ENCODE data around the gene RALY.

DNA sequence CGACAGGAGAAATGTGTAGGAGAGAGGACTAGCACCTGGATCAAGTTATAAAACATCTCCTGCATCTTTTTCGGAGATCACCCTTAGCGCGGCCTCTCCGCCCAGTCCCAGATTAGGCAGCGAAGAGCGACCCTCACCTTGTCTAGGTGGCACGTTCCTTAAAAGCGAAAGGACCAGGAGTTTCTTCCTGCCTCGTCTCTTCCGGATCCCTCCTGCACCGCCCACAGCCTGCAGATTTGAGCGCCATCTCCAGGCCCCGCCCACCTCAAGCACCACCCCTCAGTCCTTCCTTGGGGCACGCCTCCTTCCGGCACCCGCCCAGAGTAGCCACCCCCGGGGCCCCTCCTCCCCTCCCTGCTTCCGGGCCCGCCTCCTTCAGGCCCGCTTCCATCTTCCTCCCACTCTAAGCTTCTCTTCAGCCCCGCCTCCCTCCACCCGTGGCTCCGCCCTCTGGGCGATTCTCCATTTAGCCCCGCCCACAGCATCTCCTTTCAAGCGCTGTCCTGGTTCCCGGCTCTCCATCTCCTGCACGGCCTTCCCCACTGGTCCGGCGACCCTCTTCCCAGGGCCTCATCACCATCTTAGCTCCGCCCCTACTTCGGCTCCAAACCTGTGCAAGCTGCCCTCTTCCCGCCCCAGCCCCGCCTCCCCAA is 662 bp upstream of the RALY start:
- TF ChIP-seq, protein P1, sequence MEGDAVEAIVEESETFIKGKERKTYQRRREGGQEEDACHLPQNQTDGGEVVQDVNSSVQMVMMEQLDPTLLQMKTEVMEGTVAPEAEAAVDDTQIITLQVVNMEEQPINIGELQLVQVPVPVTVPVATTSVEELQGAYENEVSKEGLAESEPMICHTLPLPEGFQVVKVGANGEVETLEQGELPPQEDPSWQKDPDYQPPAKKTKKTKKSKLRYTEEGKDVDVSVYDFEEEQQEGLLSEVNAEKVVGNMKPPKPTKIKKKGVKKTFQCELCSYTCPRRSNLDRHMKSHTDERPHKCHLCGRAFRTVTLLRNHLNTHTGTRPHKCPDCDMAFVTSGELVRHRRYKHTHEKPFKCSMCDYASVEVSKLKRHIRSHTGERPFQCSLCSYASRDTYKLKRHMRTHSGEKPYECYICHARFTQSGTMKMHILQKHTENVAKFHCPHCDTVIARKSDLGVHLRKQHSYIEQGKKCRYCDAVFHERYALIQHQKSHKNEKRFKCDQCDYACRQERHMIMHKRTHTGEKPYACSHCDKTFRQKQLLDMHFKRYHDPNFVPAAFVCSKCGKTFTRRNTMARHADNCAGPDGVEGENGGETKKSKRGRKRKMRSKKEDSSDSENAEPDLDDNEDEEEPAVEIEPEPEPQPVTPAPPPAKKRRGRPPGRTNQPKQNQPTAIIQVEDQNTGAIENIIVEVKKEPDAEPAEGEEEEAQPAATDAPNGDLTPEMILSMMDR (conservative IDR thresholded peaks at IDR 0.05): no peak
- TF ChIP-seq ZFX (IDR thresholded peaks at IDR 0.05): no peak

Measured in C4-2B (cell line).